Measurements from ENCODE around the gene GAD1. TPM values are rescaled to one million over a fixed set of nuclear protein-coding genes. Genes with fewer than 3 reads are reported as not detected.

GAD1 gene
- total RNA-seq, 2 experiments from 2014 or later: not detected

- TF ChIP-seq CTCF (IDR thresholded peaks at IDR 0.05): no peak
- no peaks in the 10 kb centered on the region for H3K9me3 ChIP-seq (ENCODE audit: control insufficient read depth in 1 of 2, insufficient read depth in 1 of 2, low read length in 2 of 2)
- H3K36me3 ChIP-seq (ENCODE audit: insufficient read depth, low read length): no peaks in the 10 kb centered on the region
- ChIA-PET CTCF (no interaction called here), POLR2A (no interaction called here)
- no peak overlapping the region for H3K4me3 ChIP-seq (ENCODE audit: low read length)
- Mint-ChIP-seq H3K4me1 (ENCODE audit: low read depth) (no peaks in the 10 kb centered on the region), H3K36me3 (ENCODE audit: low read depth) (no peaks in the 10 kb centered on the region), H3K27ac (no peak overlapping the region), H3K27me3 (no peaks in the 10 kb centered on the region), H3K9me3 (no peaks in the 10 kb centered on the region), H3K4me3 (no peak overlapping the region)
- no peak for ATAC-seq (ENCODE audit: poor library complexity)
- H3K27ac ChIP-seq (ENCODE audit: low read depth in 1 of 2, low read length in 2 of 2): no peak overlapping the region
- intact Hi-C loops (cut with DNase I, micrococcal nuclease): no loop called here
- DNase-seq: no peak
- peaks cover 0 to 2% of the 10 kb centered on the region in 2 experiments for H3K27me3 ChIP-seq (ENCODE audit: control insufficient read depth in 1 of 2, insufficient read depth in 2 of 2, low read length in 2 of 2)
- no peaks in the 10 kb centered on the region for H3K4me1 ChIP-seq (ENCODE audit: insufficient read depth, low read length)
Observed at GRCh38 chr2:170850251-170850650, 33.6 kb downstream of the GAD1 start.

- no peaks in the 10 kb centered on the region for H3K27me3 ChIP-seq (ENCODE audit: control insufficient read depth in 1 of 2, insufficient read depth in 2 of 2, low read length in 2 of 2)
- H3K9me3 Mint-ChIP-seq: no peaks in the 10 kb centered on the region
- no peaks in the 10 kb centered on the region for H3K36me3 Mint-ChIP-seq (ENCODE audit: low read depth)
- intact Hi-C loops (cut with DNase I, micrococcal nuclease): no loop called here
- H3K27me3 Mint-ChIP-seq: peaks cover 1% of the 10 kb centered on the region
- ChIA-PET CTCF (interaction anchor here (1.3 kb wide), 1 partner anchor 22 kb away, joined by 3 read pairs; no protein-coding TSS in a partner anchor), POLR2A (no interaction called here)
- DNase-seq (no peak), ATAC-seq (ENCODE audit: poor library complexity) (no peak)
- H3K36me3 ChIP-seq (ENCODE audit: insufficient read depth, low read length): no peaks in the 10 kb centered on the region
- TF ChIP-seq CTCF (IDR thresholded peaks at IDR 0.05): no peak
- no peak overlapping the region for H3K4me3 ChIP-seq (ENCODE audit: low read length)
- H3K4me1 ChIP-seq (ENCODE audit: insufficient read depth, low read length): no peaks in the 10 kb centered on the region
- H3K9me3 ChIP-seq (ENCODE audit: control insufficient read depth in 1 of 2, insufficient read depth in 1 of 2, low read length in 2 of 2): no peaks in the 10 kb centered on the region
- H3K4me3 Mint-ChIP-seq: no peak overlapping the region
- no peak overlapping the region for H3K27ac Mint-ChIP-seq
- no peak overlapping the region for H3K27ac ChIP-seq (ENCODE audit: low read depth in 1 of 2, low read length in 2 of 2)
- no peaks in the 10 kb centered on the region for H3K4me1 Mint-ChIP-seq (ENCODE audit: low read depth)
Observed at GRCh38 chr2:170851635-170852034, 34.9 kb downstream of the GAD1 start.

DNA sequence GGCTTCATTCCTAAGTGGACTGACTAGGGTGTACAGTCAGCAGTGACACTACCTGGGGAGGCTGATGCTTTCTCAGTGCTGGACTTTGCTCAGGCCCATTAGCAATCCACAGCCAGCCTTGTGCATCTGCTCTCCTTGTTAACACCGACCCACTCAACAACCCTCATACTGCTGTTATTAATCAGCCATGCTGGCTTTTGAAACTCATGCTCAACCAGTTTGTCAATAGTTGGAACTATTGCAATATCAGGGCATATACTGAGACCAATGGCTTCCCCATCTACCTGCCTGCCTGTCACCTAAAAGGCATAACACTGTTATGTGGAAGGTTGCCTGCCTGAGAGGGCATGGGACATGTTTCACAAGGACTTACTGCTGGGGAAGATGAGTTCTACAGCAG lies 39.4 kb downstream of the GAD1 start:
- Mint-ChIP-seq H3K36me3 (ENCODE audit: low read depth) (no peaks in the 10 kb centered on the region), H3K27me3 (peaks cover 4% of the 10 kb centered on the region), H3K27ac (no peak overlapping the region), H3K9me3 (no peaks in the 10 kb centered on the region), H3K4me3 (no peak overlapping the region), H3K4me1 (ENCODE audit: low read depth) (no peaks in the 10 kb centered on the region)
- intact Hi-C loops (cut with DNase I, micrococcal nuclease): no loop called here
- ChIA-PET CTCF (no interaction called here), POLR2A (no interaction called here)
- Histone ChIP-seq H3K27me3 (ENCODE audit: control insufficient read depth in 1 of 2, insufficient read depth in 2 of 2, low read length in 2 of 2) (no peaks in the 10 kb centered on the region), H3K36me3 (ENCODE audit: insufficient read depth, low read length) (no peaks in the 10 kb centered on the region), H3K4me3 (ENCODE audit: low read length) (no peak overlapping the region), H3K4me1 (ENCODE audit: insufficient read depth, low read length) (no peaks in the 10 kb centered on the region), H3K9me3 (ENCODE audit: control insufficient read depth in 1 of 2, insufficient read depth in 1 of 2, low read length in 2 of 2) (no peaks in the 10 kb centered on the region), H3K27ac (ENCODE audit: low read depth in 1 of 2, low read length in 2 of 2) (no peak overlapping the region)
- no peak for DNase-seq
- no peak for TF ChIP-seq CTCF (IDR thresholded peaks at IDR 0.05)
- no peak for ATAC-seq (ENCODE audit: poor library complexity)

Measured in CD4-positive, alpha-beta T cell (primary cell).